ENCODE results near the gene SHB. TPM values are rescaled to one million over a fixed set of nuclear protein-coding genes. Genes with fewer than 3 reads are reported as not detected.

The SHB gene
- total and polyA plus RNA-seq, 2 donors (not counting 3 experiments of a cell fraction or from before 2014, with no cell fraction given) = 13.4 to 24.9 TPM

DNA sequence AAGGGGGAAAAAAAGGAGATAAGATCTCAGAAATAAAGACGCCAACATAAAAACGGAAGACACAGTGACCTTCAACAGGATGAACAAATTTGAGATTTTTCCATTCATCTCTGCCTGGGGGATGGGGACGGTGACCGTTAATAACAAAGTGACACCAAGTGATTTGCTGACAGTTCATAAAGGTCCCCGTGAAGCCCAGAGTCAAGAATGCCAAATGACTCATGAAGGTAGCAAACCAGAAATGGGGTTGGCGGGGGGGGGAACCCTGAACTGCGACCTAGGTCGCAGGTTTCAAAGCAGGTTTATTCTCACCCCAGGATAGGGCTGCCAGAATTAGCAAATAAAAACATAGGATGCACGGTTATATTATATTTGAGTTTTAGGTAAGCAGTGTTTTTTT, 21.1 kb upstream of the SHB start:
- POLR2A ChIA-PET = no interaction called here
- FAIRE-seq (no peak), DNase-seq (ENCODE audit: low read depth, low spot score) (no peak)
- Histone ChIP-seq H3K4me1 (ENCODE audit: control insufficient read depth, extremely low read depth, insufficient read depth, low read length) (peaks cover 11% of the 10 kb centered on the region), H3K27me3 (ENCODE audit: control insufficient read depth in 2 of 2, insufficient read depth in 2 of 2, low read length in 2 of 2) (no peaks in the 10 kb centered on the region), H3K4me2 (ENCODE audit: insufficient read depth, low read length) (no peak overlapping the region), H3K36me3 (ENCODE audit: control insufficient read depth in 2 of 2, extremely low read depth in 1 of 2, insufficient read depth in 2 of 2, low read length in 2 of 2) (no peaks in the 10 kb centered on the region), H3K79me2 (ENCODE audit: control insufficient read depth, insufficient read depth, low read length) (no peaks in the 10 kb centered on the region), H3K4me3 (replicated peaks in 1 of 3; ENCODE audit: insufficient read depth in 1 of 3, low read depth in 1 of 3, low read length in 3 of 3) (no peak overlapping the region), H3K9me3 (replicated peaks; ENCODE audit: control insufficient read depth, insufficient read depth, low read length) (no peaks in the 10 kb centered on the region), H3K27ac (ENCODE audit: insufficient read depth, low read depth, low read length) (no peak overlapping the region), H2AFZ (ENCODE audit: low read depth, low read length) (no peak overlapping the region), H3K9me1 (replicated peaks; ENCODE audit: control insufficient read depth, extremely low read depth, insufficient read depth, low read length) (no peaks in the 10 kb centered on the region), H4K20me1 (replicated peaks; ENCODE audit: control insufficient read depth, extremely low read depth, insufficient read depth, low read length) (no peaks in the 10 kb centered on the region), H3K9ac (replicated peaks; ENCODE audit: extremely low read depth, insufficient read depth, low read length) (no peak overlapping the region)
- no peak for TF ChIP-seq EZH2 (IDR thresholded peaks at IDR 0.05; ENCODE audit: borderline replicate concordance, low read depth, low read length, severe bottlenecking)
- TF ChIP-seq, protein P1, sequence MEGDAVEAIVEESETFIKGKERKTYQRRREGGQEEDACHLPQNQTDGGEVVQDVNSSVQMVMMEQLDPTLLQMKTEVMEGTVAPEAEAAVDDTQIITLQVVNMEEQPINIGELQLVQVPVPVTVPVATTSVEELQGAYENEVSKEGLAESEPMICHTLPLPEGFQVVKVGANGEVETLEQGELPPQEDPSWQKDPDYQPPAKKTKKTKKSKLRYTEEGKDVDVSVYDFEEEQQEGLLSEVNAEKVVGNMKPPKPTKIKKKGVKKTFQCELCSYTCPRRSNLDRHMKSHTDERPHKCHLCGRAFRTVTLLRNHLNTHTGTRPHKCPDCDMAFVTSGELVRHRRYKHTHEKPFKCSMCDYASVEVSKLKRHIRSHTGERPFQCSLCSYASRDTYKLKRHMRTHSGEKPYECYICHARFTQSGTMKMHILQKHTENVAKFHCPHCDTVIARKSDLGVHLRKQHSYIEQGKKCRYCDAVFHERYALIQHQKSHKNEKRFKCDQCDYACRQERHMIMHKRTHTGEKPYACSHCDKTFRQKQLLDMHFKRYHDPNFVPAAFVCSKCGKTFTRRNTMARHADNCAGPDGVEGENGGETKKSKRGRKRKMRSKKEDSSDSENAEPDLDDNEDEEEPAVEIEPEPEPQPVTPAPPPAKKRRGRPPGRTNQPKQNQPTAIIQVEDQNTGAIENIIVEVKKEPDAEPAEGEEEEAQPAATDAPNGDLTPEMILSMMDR (IDR thresholded peaks at IDR 0.05; ENCODE audit: extremely low read depth in 1 of 2, insufficient read depth in 1 of 2, low read depth in 1 of 2, low read length in 2 of 2) = no peak
- TF ChIP-seq, protein P2, sequence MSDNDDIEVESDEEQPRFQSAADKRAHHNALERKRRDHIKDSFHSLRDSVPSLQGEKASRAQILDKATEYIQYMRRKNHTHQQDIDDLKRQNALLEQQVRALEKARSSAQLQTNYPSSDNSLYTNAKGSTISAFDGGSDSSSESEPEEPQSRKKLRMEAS (IDR thresholded peaks at IDR 0.05; ENCODE audit: insufficient read depth, insufficient read length) = no peak
- TF ChIP-seq FOS (IDR thresholded peaks at IDR 0.05; ENCODE audit: borderline replicate concordance, insufficient read depth, low read length) = no peak
- no peak for TF ChIP-seq POLR2A (IDR thresholded peaks at IDR 0.05; ENCODE audit: low read depth, low read length)
- TF ChIP-seq POLR2AphosphoS5 (IDR thresholded peaks at IDR 0.05; ENCODE audit: insufficient read depth, low read depth, low read length) = no peak
- no peak for TF ChIP-seq GATA2 (IDR thresholded peaks at IDR 0.05; ENCODE audit: insufficient read depth, insufficient read length, low read depth, low read length)
- no peak for TF ChIP-seq MYC (IDR thresholded peaks at IDR 0.05; ENCODE audit: low read depth, low read length)
- no TSS peak for BruUV-seq (replicated peaks)
- intact Hi-C loops (cut with micrococcal nuclease) = no loop called here
- dilution Hi-C loops (cut with MboI; ENCODE audit: extremely low pct_ligation_motif_present, low sequenced_read_pairs) = no loop called here
- CTCF ChIA-PET = interaction anchor here (1.8 kb wide), 1 partner anchor 176 kb away, joined by 6 read pairs; no protein-coding TSS in a partner anchor

Data from endothelial cell of umbilical vein (primary cell).